IPS-18c (cell line): ENCODE results near the gene SP140.

Source experiments
- H3K4me3 ChIP-seq: 2 replicates; pipeline ENCODE4 v1.7.0; 2013; ENCODE audit warnings: low read depth, mild to moderate bottlenecking, low read length, moderate library complexity; ENCODE audit not compliant: insufficient read depth
- H3K9me3 ChIP-seq: one replicate; pipeline ENCODE4 v1.6.1; 2013; ENCODE audit warnings: mild to moderate bottlenecking, low read length, moderate library complexity; ENCODE audit not compliant: control insufficient read depth, insufficient read depth

The SP140 gene

GRCh38 chr2:230225486-230225885, at the start of gene SP140:
TSS of gene SP140 (plus strand) at chr2:230225736. CDS start at chr2:230225845, 109 bp downstream.
- Histone ChIP-seq H3K4me3 (no peak within 1 kb of the TSS), H3K9me3 (no peaks in the 10 kb centered on the region)

DNA sequence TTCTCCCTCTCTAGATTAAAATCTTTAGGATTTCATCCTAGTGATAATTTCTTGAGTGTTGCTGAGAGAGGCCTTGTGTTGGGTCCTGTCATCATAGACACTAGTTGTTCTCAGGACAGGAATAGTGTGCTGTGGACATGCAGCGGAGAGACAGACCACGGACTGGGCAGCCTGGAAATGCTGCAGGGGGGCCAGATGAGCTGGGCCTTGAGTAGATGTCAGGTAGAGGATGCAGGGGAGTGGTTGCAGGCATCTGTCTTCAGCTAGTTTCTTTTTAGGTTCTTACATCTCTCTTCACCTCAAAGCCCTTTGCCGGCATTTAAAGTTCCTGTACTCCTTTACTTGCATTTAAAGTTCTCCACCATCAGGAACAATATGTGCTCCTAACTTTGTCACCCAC, 48.5 kb upstream of the SP140 start:
- Histone ChIP-seq H3K4me3 (no peak overlapping the region), H3K9me3 (no peaks in the 10 kb centered on the region)

DNA sequence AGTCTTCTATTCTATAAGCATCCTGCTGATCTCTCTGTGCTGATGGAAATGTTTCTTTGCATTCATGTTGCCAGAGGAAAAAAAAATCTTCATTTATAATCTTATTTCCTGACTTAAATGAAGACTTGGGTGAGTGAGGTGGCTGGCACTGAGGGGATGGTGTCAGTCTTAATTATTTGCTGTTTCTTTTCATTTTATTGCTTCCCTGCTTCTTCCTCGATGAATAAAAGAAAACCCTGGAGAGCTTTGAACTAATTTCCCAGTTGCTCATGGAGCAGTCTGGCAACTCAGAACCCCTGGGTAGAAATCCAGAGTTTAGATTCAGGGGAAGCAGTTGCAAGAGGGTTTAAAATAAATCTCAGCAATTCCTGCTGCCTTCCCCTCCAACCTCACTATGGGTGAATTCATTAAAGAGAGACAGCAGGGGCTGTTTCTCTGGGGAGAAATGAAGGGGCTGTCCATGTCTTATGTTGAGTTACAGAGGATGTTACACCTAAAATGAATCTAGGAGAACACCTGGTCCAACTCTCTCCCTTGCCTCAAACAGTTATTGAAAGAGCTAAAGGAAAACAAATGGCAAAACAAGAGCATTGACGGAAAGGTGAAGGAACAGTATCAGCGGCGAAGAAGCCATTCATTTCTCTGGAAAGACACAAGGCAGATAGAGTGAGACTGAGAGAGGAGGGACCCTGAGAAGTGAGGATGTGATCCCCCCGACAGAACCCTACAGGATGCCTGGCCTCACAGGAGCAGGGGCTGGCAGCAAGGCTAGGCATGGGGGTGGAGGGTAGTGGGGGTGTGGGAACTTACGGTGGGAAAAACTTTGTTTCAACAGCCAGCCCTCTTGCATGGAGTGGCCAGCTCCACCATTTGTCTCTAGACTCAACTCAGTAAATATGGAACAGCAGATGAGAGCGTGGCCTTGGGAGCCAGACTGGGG, 46.7 kb upstream of the SP140 start:
- Histone ChIP-seq H3K9me3 (no peaks in the 10 kb centered on the region), H3K4me3 (no peak overlapping the region)

- Histone ChIP-seq H3K9me3 (no peaks in the 10 kb centered on the region), H3K4me3 (no peak overlapping the region)
Measured at GRCh38 chr2:230179907-230180306, 45.6 kb upstream of the SP140 start.

- Histone ChIP-seq H3K9me3 (no peaks in the 10 kb centered on the region), H3K4me3 (no peak overlapping the region)
Measured at GRCh38 chr2:230181195-230181594, 44.3 kb upstream of the SP140 start.

GRCh38 chr2:230184727-230185578, 40.6 kb upstream of the SP140 start:
- H3K4me3 ChIP-seq, result no peak overlapping the region
- no peaks in the 10 kb centered on the region for H3K9me3 ChIP-seq

DNA sequence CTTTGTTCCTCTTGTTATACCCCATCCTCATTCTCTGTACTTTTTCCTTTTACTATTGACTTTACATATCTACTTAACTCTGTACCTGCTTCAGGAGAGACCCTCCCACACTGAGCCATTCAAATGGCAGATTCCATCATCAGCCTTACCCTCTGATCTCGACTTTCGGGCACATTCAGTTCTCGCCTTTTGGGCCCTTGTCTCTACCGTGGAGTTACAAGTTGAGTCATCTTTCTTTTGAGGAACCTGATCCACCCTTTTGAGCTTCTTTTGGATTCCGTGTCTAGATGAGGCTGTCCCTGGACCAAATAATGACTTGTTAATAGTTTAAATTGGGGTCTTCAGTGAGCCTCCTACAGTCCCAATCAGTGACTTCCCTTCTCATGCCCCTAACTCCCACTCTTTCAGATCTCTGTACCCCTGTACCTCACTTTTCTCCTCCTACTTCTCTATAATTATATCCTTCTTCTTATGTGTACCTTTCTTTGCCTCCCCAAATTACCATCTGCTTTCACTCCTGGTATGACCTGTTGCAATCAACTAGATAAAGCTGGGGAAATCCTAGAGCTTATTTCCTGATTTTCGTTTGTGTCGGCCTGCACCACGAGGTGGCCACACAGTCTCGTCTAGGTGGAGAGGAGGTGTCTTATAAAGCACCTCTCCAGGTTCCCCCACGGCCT, 23.0 kb upstream of the SP140 start:
- no peaks in the 10 kb centered on the region for H3K9me3 ChIP-seq
- no peak overlapping the region for H3K4me3 ChIP-seq

GRCh38 chr2:230203110-230203676, 22.3 kb upstream of the SP140 start:
- Histone ChIP-seq H3K4me3 (no peak overlapping the region), H3K9me3 (no peaks in the 10 kb centered on the region)

DNA sequence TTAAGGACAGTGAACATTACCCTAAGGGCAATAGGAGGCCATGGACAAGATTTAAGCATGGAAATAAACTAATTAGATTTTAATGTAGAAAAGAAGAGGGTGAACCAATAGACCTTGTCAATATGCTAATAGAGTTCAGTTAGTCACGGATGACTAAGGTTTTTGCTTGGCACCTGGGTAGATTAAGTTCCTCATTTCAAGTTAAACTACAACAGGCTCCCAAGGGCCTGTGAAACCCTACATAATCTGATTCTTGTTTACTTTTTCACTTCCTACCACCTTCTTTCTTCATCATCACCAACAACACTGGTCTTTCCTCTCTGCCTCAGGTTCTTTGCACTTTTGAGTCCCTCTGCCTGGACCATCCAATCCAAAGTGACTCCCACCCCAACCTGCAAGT, 20.5 kb upstream of the SP140 start:
- H3K4me3 ChIP-seq, result no peak overlapping the region
- no peaks in the 10 kb centered on the region for H3K9me3 ChIP-seq

- Histone ChIP-seq H3K4me3 (no peak overlapping the region), H3K9me3 (no peaks in the 10 kb centered on the region)
Measured at GRCh38 chr2:230205721-230206120, 19.8 kb upstream of the SP140 start.

GRCh38 chr2:230208576-230208975, 17.0 kb upstream of the SP140 start:
- Histone ChIP-seq H3K4me3 (no peak overlapping the region), H3K9me3 (no peaks in the 10 kb centered on the region)

GRCh38 chr2:230209422-230210051, 16.0 kb upstream of the SP140 start:
- no peak overlapping the region for H3K4me3 ChIP-seq
- no peaks in the 10 kb centered on the region for H3K9me3 ChIP-seq

GRCh38 chr2:230216489-230216888, 9.0 kb upstream of the SP140 start:
- no peak overlapping the region for H3K4me3 ChIP-seq
- H3K9me3 ChIP-seq, result peaks cover 2% of the 10 kb centered on the region

GRCh38 chr2:230217424-230217823, 8.1 kb upstream of the SP140 start:
- no peak overlapping the region for H3K4me3 ChIP-seq
- peaks cover 2% of the 10 kb centered on the region for H3K9me3 ChIP-seq

GRCh38 chr2:230218421-230218820, 7.1 kb upstream of the SP140 start:
- no peak overlapping the region for H3K4me3 ChIP-seq
- peaks cover 2% of the 10 kb centered on the region for H3K9me3 ChIP-seq

DNA sequence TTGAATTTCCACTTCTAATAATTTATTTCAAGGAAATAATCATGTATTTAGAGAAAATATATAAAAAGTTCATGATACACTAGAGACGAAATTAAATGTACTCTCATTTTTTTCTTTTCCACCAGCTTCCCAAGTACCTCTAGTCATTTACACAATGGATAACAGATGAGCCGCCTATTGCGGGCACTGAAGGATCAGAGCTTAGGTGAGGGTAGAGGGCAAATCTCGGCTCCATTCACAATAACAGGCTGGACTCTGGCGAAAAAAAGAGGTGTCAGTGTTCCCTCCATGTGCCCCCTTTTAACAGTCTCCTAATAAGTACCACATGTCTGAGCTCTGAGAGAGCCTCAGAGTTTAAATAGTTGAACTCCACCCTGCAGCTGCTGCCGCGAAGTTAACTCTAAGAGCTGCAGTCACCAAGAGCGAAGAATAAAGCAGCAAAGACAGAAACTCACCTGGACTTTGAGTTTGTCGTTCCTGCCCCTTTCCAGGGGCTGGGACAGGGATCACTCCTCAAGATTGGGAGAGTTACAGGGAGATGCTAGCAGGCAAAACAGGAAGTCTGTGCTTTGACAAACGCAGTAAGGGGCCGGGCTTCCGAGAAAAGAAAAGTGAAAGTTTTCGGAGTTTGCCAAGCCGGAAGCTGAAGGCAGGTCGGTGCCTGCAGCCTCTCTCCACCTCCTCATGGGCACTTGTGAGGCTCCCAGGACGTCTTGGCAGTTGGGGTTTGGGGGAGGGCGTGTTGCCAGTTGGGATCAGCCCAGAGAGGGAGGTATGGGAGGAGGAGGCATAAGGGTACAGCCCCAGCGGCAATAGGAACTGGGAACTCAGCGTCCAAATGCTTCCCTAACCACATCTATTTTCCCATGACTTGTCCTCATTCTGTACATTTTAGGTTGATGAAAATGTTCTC, 5.9 kb upstream of the SP140 start, which contains the start of gene SP110:
TSS of gene SP110 (minus strand) at position 566 of the 913 bp plus-strand sequence. CDS start 3,057 bp downstream, outside the sequence.
- H3K9me3 ChIP-seq, result peaks cover 2% of the 10 kb centered on the region
- peak within 1 kb of the TSS; percentile 40 for H3K4me3 ChIP-seq
